MM.1S (cell line): ENCODE results near the gene CABLES2.

Experiments used
- DNase-seq: peaks from one replicate; pipeline ENCODE4 v3.0.0-alpha.2; 2015
- H2AFZ ChIP-seq: fragments of 300-600 bp; sonication (generic); 2 replicates; pipeline ENCODE4 v1.6.0; 2016; ENCODE audit warnings: antibody characterized with exemption, low read length
- H3F3A ChIP-seq: fragments of 300-600 bp; sonication (generic); 2 replicates; pipeline ENCODE4 v1.6.1; 2016; ENCODE audit warnings: mild to moderate bottlenecking, antibody characterized with exemption, low read length, moderate library complexity, mixed read lengths; ENCODE audit not compliant: insufficient read depth
- H3K27ac ChIP-seq: fragments of 300-600 bp; sonication (generic); 2 replicates; pipeline ENCODE4 v1.5.1; 2016; ENCODE audit warnings: mild to moderate bottlenecking, low read length
- H3K27me3 ChIP-seq: fragments of 300-600 bp; sonication (generic); replicated peaks from 2 replicates; pipeline ENCODE4 v1.6.0; 2016; ENCODE audit warnings: low read length; ENCODE audit not compliant: insufficient read depth
- H3K36me3 ChIP-seq: fragments of 300-600 bp; sonication (generic); replicated peaks from 2 replicates; pipeline ENCODE4 v1.6.1; 2016; ENCODE audit warnings: mild to moderate bottlenecking, low read length, mixed read lengths; ENCODE audit not compliant: insufficient read depth
- H3K4me1 ChIP-seq: fragments of 300-600 bp; sonication (generic); 2 replicates; pipeline ENCODE4 v1.6.1; 2016; ENCODE audit warnings: low read length, mixed read lengths
- H3K4me2 ChIP-seq: fragments of 300-600 bp; sonication (generic); 2 replicates; pipeline ENCODE4 v1.6.0; 2016; ENCODE audit warnings: low read depth, low read length
- H3K4me3 ChIP-seq: fragments of 300-600 bp; sonication (generic); 2 replicates; pipeline ENCODE4 v1.5.1; 2016; ENCODE audit warnings: low read length, mixed read lengths
- H3K79me2 ChIP-seq: fragments of 300-600 bp; sonication (generic); 2 replicates; pipeline ENCODE4 v1.6.1; 2016; ENCODE audit warnings: mixed run types, low read length, mixed read lengths
- H3K9ac ChIP-seq: fragments of 300-600 bp; sonication (generic); 2 replicates; pipeline ENCODE4 v1.6.1; 2016; ENCODE audit warnings: low read length, mixed read lengths
- H3K9me2 ChIP-seq: fragments of 300-600 bp; sonication (generic); replicated peaks from 2 replicates; pipeline ENCODE4 v1.6.1; 2016; ENCODE audit warnings: mild to moderate bottlenecking, low read length, mixed read lengths; ENCODE audit not compliant: insufficient read depth
- H3K9me3 ChIP-seq: fragments of 300-600 bp; sonication (generic); replicated peaks from 2 replicates; pipeline ENCODE4 v1.6.1; 2016; ENCODE audit warnings: mild to moderate bottlenecking, low read length, mixed read lengths; ENCODE audit not compliant: insufficient read depth
- H4K20me1 ChIP-seq: fragments of 300-600 bp; sonication (generic); 2 replicates; pipeline ENCODE4 v1.6.1; 2016; ENCODE audit warnings: mild to moderate bottlenecking, low read length, moderate library complexity, mixed read lengths; ENCODE audit not compliant: insufficient read depth
- CTCF ChIP-seq: fragments of 300-600 bp; sonication (generic); IDR thresholded peaks from 2 replicates; pipeline ENCODE4 v1.5.1; 2016; ENCODE audit warnings: antibody characterized with exemption, low read length, mixed read lengths
- EZH2 ChIP-seq: fragments of 300-600 bp; sonication (generic); optimal IDR thresholded peaks from 2 replicates; pipeline ENCODE3; 2017; ENCODE audit warnings: low read depth, mild to moderate bottlenecking, antibody characterized with exemption, low read length, mixed read lengths
- EZH2phosphoT487 ChIP-seq: fragments of 300-600 bp; sonication (generic); IDR thresholded peaks from 2 replicates; pipeline ENCODE4 v1.6.1; 2018; ENCODE audit warnings: antibody characterized with exemption, low read length

The CABLES2 gene

GRCh38 chr20:62356589-62357186 lies 50.4 kb downstream of the CABLES2 start:
- Histone ChIP-seq H3K27ac (no peak overlapping the region), H3K36me3 (no peaks in the 10 kb centered on the region), H2AFZ (no peak overlapping the region), H3K27me3 (no peaks in the 10 kb centered on the region), H3F3A (no peaks in the 10 kb centered on the region), H4K20me1 (no peaks in the 10 kb centered on the region), H3K4me2 (no peak overlapping the region), H3K9me2 (no peaks in the 10 kb centered on the region), H3K9me3 (no peaks in the 10 kb centered on the region), H3K4me3 (no peak overlapping the region), H3K9ac (no peak overlapping the region), H3K79me2 (peaks cover 34% of the 10 kb centered on the region), H3K4me1 (no peaks in the 10 kb centered on the region)
- TF ChIP-seq EZH2phosphoT487: no peak
- DNase-seq: no peak

DNA sequence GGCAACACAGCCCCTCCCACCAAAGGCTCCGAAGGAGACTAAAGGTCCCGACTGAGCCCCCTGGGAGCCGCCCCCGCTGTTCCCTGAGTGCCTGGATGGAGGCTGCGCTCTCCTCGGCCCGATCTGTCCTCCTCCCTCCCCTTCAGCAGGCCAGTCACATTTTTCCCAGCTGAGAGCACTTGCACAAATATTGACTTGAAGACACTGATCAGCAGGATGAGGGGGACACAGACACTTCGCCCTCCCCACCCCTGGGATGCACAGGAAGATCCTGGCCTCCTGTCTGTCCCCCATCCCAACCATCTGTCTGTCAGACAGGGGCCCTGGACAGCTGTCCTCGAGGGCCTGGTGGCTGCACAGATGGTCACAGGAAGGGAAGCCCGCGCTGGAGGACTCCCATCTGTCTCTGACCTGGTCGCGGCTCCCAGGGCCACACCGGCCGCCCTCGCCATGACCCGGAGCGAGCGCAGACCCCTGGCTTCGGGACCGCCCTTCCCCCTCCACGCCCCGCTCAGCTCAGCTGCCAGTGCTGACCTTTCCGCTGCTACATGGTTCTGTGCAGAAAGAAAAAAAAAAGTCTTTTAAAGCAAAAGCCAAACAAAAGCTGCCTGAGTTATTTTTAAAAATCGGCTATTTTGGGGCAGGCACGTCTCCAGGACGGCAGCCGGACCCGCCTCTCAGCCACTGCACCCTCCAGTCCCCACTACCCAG lies 51.1 kb downstream of the CABLES2 start:
- H3K9me2 ChIP-seq: no peaks in the 10 kb centered on the region
- no peaks in the 10 kb centered on the region for H3K36me3 ChIP-seq
- H4K20me1 ChIP-seq: no peaks in the 10 kb centered on the region
- H3K4me1 ChIP-seq: no peaks in the 10 kb centered on the region
- DNase-seq: no peak
- no peak overlapping the region for H2AFZ ChIP-seq
- H3K27ac ChIP-seq: no peak overlapping the region
- TF ChIP-seq EZH2phosphoT487 (no peak), EZH2 (no peak), CTCF (no peak)
- H3K79me2 ChIP-seq: peaks cover 34% of the 10 kb centered on the region
- no peak overlapping the region for H3K4me3 ChIP-seq
- no peak overlapping the region for H3K9ac ChIP-seq
- no peaks in the 10 kb centered on the region for H3K27me3 ChIP-seq
- H3F3A ChIP-seq: no peaks in the 10 kb centered on the region
- no peak overlapping the region for H3K4me2 ChIP-seq
- no peaks in the 10 kb centered on the region for H3K9me3 ChIP-seq

GRCh38 chr20:62355516-62355877 lies 51.6 kb downstream of the CABLES2 start:
- no peak for TF ChIP-seq CTCF
- no peak for TF ChIP-seq EZH2
- TF ChIP-seq EZH2phosphoT487: no peak
- Histone ChIP-seq H3K27ac (no peak overlapping the region), H3K36me3 (no peaks in the 10 kb centered on the region), H3F3A (no peaks in the 10 kb centered on the region), H3K9me2 (no peaks in the 10 kb centered on the region), H3K4me2 (no peak overlapping the region), H3K9ac (no peak overlapping the region), H4K20me1 (no peaks in the 10 kb centered on the region), H3K9me3 (no peaks in the 10 kb centered on the region), H3K4me3 (no peak overlapping the region), H3K27me3 (no peaks in the 10 kb centered on the region), H3K79me2 (peaks cover 34% of the 10 kb centered on the region), H2AFZ (no peak overlapping the region), H3K4me1 (no peaks in the 10 kb centered on the region)
- DNase-seq: no peak

- Histone ChIP-seq H3K27me3 (no peaks in the 10 kb centered on the region), H3K4me3 (no peak overlapping the region), H2AFZ (no peak overlapping the region), H3K4me2 (no peak overlapping the region), H4K20me1 (no peaks in the 10 kb centered on the region), H3F3A (no peaks in the 10 kb centered on the region), H3K27ac (no peak overlapping the region), H3K79me2 (peaks cover 33% of the 10 kb centered on the region), H3K9me3 (no peaks in the 10 kb centered on the region), H3K9ac (no peak overlapping the region), H3K4me1 (no peaks in the 10 kb centered on the region), H3K36me3 (no peaks in the 10 kb centered on the region), H3K9me2 (no peaks in the 10 kb centered on the region)
- TF ChIP-seq EZH2phosphoT487 (no peak), EZH2 (no peak), CTCF (no peak)
- DNase-seq: no peak
Observed at GRCh38 chr20:62354811-62355341, 52.2 kb downstream of the CABLES2 start.
